ENCODE results near the gene GNB1L. TPM values are rescaled to one million over a fixed set of nuclear protein-coding genes. Genes with fewer than 3 reads are reported as not detected.

GNB1L gene
- total and polyA plus RNA-seq, 2 donors (not counting 1 experiment from before 2014, with no cell fraction given) = 6.6 to 12.1 TPM

DNA sequence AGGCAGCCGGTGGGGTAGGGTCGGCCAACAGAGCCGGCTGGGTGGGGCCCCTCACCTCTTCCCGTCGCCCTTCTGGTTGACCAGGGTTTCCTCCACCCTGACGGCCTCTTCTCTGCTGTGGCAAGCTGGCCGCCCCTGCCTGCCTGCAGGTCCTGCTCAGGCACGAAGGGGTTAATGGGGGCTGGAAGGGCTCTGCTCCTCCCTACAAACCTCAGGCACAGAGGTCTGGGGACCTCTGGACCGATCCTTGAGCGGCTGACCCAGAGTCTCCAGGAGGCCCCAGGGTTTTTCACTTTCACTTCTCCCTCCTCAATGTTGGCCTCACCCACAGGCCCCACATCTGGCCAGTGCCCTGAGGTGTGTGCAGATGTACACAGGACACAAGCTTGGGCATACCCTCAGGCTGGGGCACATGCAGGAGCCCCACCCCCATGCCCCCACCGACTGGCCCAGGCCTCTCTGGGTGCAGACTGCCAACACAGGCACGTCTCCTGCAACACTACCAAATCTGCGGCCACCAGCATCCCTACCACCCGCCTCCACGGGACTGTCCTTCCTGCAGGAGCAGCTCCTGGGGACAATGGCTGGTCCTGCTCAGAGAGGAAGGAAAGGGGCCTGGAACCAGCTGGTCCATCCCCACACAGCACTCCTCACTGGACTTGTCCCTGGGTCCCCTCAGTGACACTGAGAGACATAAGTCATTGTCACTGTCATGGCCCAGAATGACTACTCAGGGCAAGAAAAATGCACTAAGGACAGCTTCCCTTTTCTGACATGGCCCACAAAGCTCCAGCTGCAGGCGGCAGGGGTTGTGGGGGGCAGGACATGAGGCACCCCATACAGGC, 97.3 kb downstream of the GNB1L start:
- DNase-seq (peak; percentile 56), ATAC-seq (ENCODE audit: low read depth) (peak; percentile 61)
- H3K36me3 ChIP-seq (replicated peaks in 1 of 2; ENCODE audit: control extremely low read depth in 1 of 2, control insufficient read depth in 1 of 2, extremely low read depth in 1 of 2, insufficient read depth in 2 of 2, low read length in 1 of 2) = no peaks in the 10 kb centered on the region
- H3K4me1 ChIP-seq (ENCODE audit: control insufficient read depth in 2 of 2, insufficient read depth in 2 of 2, low read length in 2 of 2) = peaks cover 34 to 46% of the 10 kb centered on the region in 2 donors
- no peak overlapping the region for H3K27ac ChIP-seq (ENCODE audit: low read length in 2 of 2)
- H3K4me3 ChIP-seq (ENCODE audit: control extremely low read depth in 1 of 5, extremely low read depth in 1 of 5, insufficient read depth in 1 of 5, low read depth in 2 of 5, low read length in 4 of 5) = peak overlapping the region in 4 of 5 experiments; percentile 31 to 51 (median 41)
- POLR2A ChIA-PET = no interaction called here
- peak overlapping the region; percentile 43 for H2AFZ ChIP-seq (ENCODE audit: insufficient read depth, low read depth, low read length, poor library complexity, severe bottlenecking)
- H3K79me2 ChIP-seq (ENCODE audit: control insufficient read depth, insufficient read depth, low read length) = no peaks in the 10 kb centered on the region
- 28% methylated on average over 16 of the region's 16 CpGs for WGBS (ENCODE audit: insufficient coverage)
- H3K27ac Mint-ChIP-seq = peak overlapping the region; percentile 56
- H3K4me3 Mint-ChIP-seq = peak overlapping the region; percentile 83
- intact Hi-C loops (cut with micrococcal nuclease) = no loop called here
- CTCF ChIA-PET = interaction anchor here (1.0 to 2.3 kb wide), 3 partner anchors 26 to 191 kb away, joined by 4 to 20 read pairs (median 18); no protein-coding TSS in a partner anchor
- no peaks in the 10 kb centered on the region for H3K9me3 Mint-ChIP-seq (ENCODE audit: insufficient read depth)
- H3K9me3 ChIP-seq (ENCODE audit: control extremely low read depth in 1 of 3, control insufficient read depth in 2 of 3, insufficient read depth in 1 of 3, low read length in 2 of 3) = peaks cover 0 to 19% (median 0%) of the 10 kb centered on the region in 3 donors
- peak overlapping the region; percentile 78 for H3K4me2 ChIP-seq (replicated peaks; ENCODE audit: low read depth, low read length, poor library complexity, severe bottlenecking)
- peaks cover 56% of the 10 kb centered on the region for H3K27me3 Mint-ChIP-seq
- H3K4me1 Mint-ChIP-seq = peaks cover 36% of the 10 kb centered on the region
- TF ChIP-seq CTCF (IDR thresholded peaks at IDR 0.05) (no peak), EZH2 (IDR thresholded peaks at IDR 0.05; ENCODE audit: borderline replicate concordance, insufficient read depth, low read depth, low read length, poor library complexity, severe bottlenecking) (no peak)
- H3K9ac ChIP-seq (ENCODE audit: low read length) = peak overlapping the region; percentile 54
- H4K20me1 ChIP-seq (ENCODE audit: control insufficient read depth, insufficient read depth, low read length, poor library complexity, severe bottlenecking) = no peaks in the 10 kb centered on the region
- peaks cover 0 to 81% (median 42%) of the 10 kb centered on the region in 4 experiments for H3K27me3 ChIP-seq (replicated peaks in 1 of 4; ENCODE audit: control extremely low read depth in 1 of 4, control insufficient read depth in 3 of 4, insufficient read depth in 4 of 4, low read length in 3 of 4)

All from B cell (primary cell).